Mucosa of descending colon (tissue), 3 donors: Measurements from ENCODE around the gene DOP1B. TPM values are rescaled to one million over a fixed set of nuclear protein-coding genes. Genes with fewer than 3 reads are reported as not detected.

ENCODE experiments used
- ATAC-seq: fragments of 200-7000 bp; cut with Tn5 transposase; one replicate; pipeline ENCODE4 v1.9.1; 2020; ENCODE audit warnings: mild to moderate bottlenecking, moderate library complexity
- DNase-seq, 3 donors: peaks; one replicate each; pipeline ENCODE4 v3.0.0-alpha.2; 2020
- H3K36me3 ChIP-seq: fragments of 200-600 bp; one replicate; pipeline ENCODE4 v1.8.0; 2021; ENCODE audit warnings: low read depth, mild to moderate bottlenecking
- H3K4me1 ChIP-seq: fragments of 200-600 bp; one replicate; pipeline ENCODE4 v1.8.0; 2021; ENCODE audit warnings: low read depth, mild to moderate bottlenecking
- H3K4me3 ChIP-seq: fragments of 200-600 bp; one replicate; pipeline ENCODE4 v1.8.0; 2021; ENCODE audit warnings: mild to moderate bottlenecking
- H3K9me3 ChIP-seq: fragments of 200-600 bp; one replicate; pipeline ENCODE4 v1.8.0; 2021; ENCODE audit warnings: mild to moderate bottlenecking
- intact Hi-C, 2 donors: fragments of 100-400 bp; cut with DNase I in 1 of 2; cut with micrococcal nuclease in 1 of 2; formaldehyde crosslinking; loops; one replicate each; pipeline versions ENCODE4 v1.11.0 to v1.11.1; 2022; cut with DNase I, micrococcal nuclease
- total RNA-seq, 3 donors: library from RNA; stranded (reverse); fragmentation: NEBNext Ultra II Directional in 2 of 3; extraction: Animal tissue kit (Norgen Biotek cat#: 25700) in 2 of 3; gene quantifications; one replicate each; pipeline versions ENCODE4 v1.2.1 to v1.2.4, GENCODE V29; 2021 to 2023
- TF ChIP-seq, protein P1 (sequence below): fragments of 200-600 bp; IDR thresholded peaks from one replicate; pipeline ENCODE4 v1.8.0; 2022; ENCODE audit warnings: antibody characterized with exemption, mild to moderate bottlenecking
- donor health status: DM: no; HTN: no; CAD: no; lungs with moderate emphysema.
- donor health status: DM: no; HTN: no; CAD: no.
- donor health status: DM: no; HTN: yes; CAD: no.

The DOP1B gene
- total RNA-seq, 3 donors from 2014 or later = 40.4 to 87.3 (median 73.1) TPM

DNA sequence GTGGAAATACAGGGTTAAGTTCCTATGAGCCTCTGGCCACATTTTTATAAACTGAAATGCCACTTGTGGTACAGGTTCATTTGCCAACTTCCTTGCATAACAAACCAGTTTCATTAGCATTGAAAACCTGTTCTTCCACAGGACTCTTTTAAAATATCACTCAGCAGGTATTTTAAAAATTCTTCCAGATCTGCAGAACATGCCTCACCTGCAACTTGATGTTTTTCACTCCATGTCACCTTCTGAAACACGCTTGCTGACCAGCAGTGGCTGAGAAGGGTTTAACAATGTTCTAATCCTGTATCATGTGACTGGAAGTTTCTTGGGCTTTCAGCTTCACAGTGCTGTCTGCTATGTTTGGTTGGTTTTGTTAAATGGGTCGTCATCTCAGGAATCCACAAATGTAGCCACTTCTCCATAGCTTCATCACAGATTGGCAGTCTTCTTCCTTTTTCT lies 39.3 kb upstream of the DOP1B start:
- Histone ChIP-seq H3K4me3 (no peak overlapping the region), H3K9me3 (no peaks in the 10 kb centered on the region), H3K36me3 (no peaks in the 10 kb centered on the region), H3K4me1 (peaks cover 8% of the 10 kb centered on the region)
- TF ChIP-seq, protein P1, sequence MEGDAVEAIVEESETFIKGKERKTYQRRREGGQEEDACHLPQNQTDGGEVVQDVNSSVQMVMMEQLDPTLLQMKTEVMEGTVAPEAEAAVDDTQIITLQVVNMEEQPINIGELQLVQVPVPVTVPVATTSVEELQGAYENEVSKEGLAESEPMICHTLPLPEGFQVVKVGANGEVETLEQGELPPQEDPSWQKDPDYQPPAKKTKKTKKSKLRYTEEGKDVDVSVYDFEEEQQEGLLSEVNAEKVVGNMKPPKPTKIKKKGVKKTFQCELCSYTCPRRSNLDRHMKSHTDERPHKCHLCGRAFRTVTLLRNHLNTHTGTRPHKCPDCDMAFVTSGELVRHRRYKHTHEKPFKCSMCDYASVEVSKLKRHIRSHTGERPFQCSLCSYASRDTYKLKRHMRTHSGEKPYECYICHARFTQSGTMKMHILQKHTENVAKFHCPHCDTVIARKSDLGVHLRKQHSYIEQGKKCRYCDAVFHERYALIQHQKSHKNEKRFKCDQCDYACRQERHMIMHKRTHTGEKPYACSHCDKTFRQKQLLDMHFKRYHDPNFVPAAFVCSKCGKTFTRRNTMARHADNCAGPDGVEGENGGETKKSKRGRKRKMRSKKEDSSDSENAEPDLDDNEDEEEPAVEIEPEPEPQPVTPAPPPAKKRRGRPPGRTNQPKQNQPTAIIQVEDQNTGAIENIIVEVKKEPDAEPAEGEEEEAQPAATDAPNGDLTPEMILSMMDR = no peak
- DNase-seq = no peak
- intact Hi-C loops = no loop called here
- no peak for ATAC-seq

DNA sequence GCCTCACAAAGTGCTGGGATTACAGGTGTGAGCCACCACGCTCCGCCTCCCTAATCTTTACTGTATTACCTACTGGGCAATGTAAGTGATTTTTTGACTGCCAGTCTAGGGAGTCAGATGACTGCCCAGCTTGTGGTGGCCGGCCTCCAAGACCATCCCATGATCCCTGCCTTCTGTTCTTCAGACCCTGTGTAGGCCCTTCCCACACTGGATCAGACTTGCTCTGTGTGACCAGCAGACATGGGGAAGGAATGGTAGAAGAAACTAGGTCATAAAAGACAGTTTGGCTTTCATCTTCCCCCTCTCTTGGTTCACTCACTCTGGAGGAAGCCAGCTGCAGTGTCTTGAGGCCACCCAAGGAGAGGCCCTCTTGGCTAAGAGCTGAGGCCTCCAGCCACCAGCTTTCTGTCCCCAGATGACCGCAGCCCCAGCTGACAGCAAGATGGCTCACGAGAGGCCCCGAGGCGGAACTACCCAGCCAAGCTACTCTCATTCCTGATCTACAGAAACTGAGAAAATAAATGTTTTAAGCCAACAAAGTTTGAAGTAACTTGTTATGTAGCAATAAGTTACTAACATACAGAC lies 36.2 kb upstream of the DOP1B start:
- intact Hi-C loops = no loop called here
- TF ChIP-seq, protein P1 = no peak
- Histone ChIP-seq H3K9me3 (no peaks in the 10 kb centered on the region), H3K4me3 (no peak overlapping the region), H3K36me3 (no peaks in the 10 kb centered on the region), H3K4me1 (peaks cover 2% of the 10 kb centered on the region)
- DNase-seq (peak in 1 of 3 donors; percentile 40), ATAC-seq (peak; percentile 48)

DNA sequence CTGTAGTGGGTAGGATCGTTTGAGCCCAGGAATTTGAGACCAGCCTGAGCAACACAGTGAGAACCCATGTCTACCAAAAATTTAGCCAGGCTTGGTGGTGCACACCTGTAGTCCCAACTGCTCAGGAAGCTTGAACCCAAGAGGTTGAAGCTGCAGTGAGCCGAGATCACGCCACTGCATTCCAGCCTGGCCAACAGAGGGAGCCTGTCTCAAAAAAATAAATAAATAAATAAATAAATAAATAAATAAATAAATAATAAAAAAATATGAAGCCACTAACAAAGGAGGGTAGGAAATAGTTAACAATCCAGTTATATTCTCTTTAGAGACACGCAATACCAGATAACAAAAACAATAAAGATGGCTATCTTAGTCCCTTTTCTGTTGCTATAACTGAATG lies 33.6 kb upstream of the DOP1B start:
- TF ChIP-seq, protein P1 = no peak
- DNase-seq = no peak
- no peaks in the 10 kb centered on the region for H3K9me3 ChIP-seq
- ATAC-seq = no peak
- H3K4me3 ChIP-seq = no peak overlapping the region
- intact Hi-C loops = no loop called here
- no peaks in the 10 kb centered on the region for H3K36me3 ChIP-seq
- H3K4me1 ChIP-seq = peaks cover 9% of the 10 kb centered on the region

DNA sequence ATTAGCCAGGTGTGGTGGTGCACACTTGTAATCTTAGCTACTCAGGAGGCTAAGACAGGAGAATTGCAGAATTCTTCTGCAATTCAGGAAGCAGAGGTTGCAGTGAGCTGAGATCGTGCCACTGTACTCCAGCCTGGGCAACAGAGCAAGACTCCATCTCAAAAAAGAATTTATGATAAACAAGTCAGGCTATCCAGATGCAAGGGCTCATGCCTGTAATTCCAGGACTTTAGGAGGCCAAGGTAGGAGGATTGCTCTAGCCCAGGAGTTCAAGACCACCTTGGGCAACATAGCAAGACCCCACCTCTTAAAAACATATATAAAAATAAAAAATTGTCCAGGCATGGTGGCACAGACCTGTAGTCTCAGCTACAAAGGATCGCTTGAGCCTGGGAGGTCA lies 32.2 kb upstream of the DOP1B start:
- H3K9me3 ChIP-seq = no peaks in the 10 kb centered on the region
- intact Hi-C loops = no loop called here
- H3K4me3 ChIP-seq = no peak overlapping the region
- TF ChIP-seq, protein P1 = no peak
- peaks cover 9% of the 10 kb centered on the region for H3K4me1 ChIP-seq
- H3K36me3 ChIP-seq = no peaks in the 10 kb centered on the region
- ATAC-seq (no peak), DNase-seq (no peak)

DNA sequence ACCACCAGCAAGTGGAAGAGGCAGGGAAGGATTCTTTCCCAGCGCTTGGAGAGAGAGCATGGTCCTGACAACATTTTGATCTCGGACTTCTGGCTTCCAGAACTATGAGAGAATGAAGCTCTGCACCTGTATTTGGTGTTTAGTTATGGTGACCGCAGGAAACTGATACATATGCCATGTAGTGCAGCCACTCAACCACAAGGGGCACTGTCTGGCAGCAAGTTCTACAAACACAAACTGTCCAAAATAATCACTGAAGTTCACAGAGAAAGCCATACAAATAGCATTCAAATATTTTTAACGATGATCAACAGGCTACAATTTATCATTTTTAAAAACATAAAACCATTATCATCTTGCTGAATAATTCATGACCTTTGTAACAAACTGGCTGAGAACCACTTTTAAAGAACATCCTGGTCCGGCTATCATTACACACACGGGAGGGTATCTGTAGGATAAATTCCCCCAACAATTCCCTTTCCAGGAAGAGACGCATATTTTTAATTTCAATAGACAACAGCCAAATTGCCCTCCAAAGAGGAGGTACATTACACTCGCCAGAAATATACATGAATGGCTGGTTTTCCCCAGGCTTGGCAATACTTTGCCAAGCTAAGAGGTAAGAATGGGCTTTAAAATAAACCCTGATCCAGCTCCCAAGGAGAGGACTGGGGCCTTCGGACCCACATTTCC lies 31.0 kb upstream of the DOP1B start:
- H3K4me3 ChIP-seq = no peak overlapping the region
- DNase-seq = peak in 2 of 3 donors; percentile 56 to 80
- TF ChIP-seq, protein P1 = peak; percentile 91
- intact Hi-C loops = no loop called here
- peak; percentile 74 for ATAC-seq
- no peaks in the 10 kb centered on the region for H3K9me3 ChIP-seq
- no peaks in the 10 kb centered on the region for H3K36me3 ChIP-seq
- H3K4me1 ChIP-seq = peaks cover 9% of the 10 kb centered on the region
